ENCODE results near the gene MON2. TPM values are rescaled to one million over a fixed set of nuclear protein-coding genes. Genes with fewer than 3 reads are reported as not detected.

The MON2 gene
- total and polyA plus RNA-seq, 2 of the 8 experiments (the other 6 are each of a cell fraction or from before 2014, with no cell fraction given), result 3.8 to 21.8 TPM

GRCh38 chr12:62468935-62469334, 2.3 kb downstream of the MON2 start:
- no peak overlapping the region for H3K27ac ChIP-seq (ENCODE audit: low read depth, low read length)
- H3K14ac ChIP-seq (ENCODE audit: insufficient read length), result no peak overlapping the region
- H3K4me1 ChIP-seq (replicated peaks in 1 of 4; ENCODE audit: control insufficient read depth in 3 of 4, insufficient read depth in 4 of 4, low read length in 3 of 4), result no peaks in the 10 kb centered on the region; a peak in 1 of 7 replicates
- H3K23me2 ChIP-seq (ENCODE audit: low read depth, low read length), result peaks cover 7% of the 10 kb centered on the region; the same call in 1 of the 2 replicates
- no peak overlapping the region for H4K8ac ChIP-seq (ENCODE audit: extremely low read depth, insufficient read depth, low read length)
- 0 out of 4 replicates have a peak overlapping the region, but pooled peaks of 1 of the 2 experiments have one; percentile 10 for H3K4me2 ChIP-seq (ENCODE audit: insufficient read depth in 1 of 2, low read depth in 2 of 2, low read length in 2 of 2)
- no peak overlapping the region for H2BK20ac ChIP-seq (ENCODE audit: low read length)
- H4K5ac ChIP-seq (ENCODE audit: insufficient read length, low read depth, low read length), result no peak overlapping the region
- peaks cover 0 to 2% of the 10 kb centered on the region in 2 experiments for H4K20me1 ChIP-seq (replicated peaks in 1 of 2; ENCODE audit: control insufficient read depth in 1 of 2, insufficient read depth in 2 of 2, low read length in 2 of 2)
- ChIA-PET POLR2A (ENCODE audit: partially characterized antibody) (interaction anchor here (0.7 kb wide), 1 partner anchor 124 kb away, joined by 3 read pairs; no protein-coding TSS in a partner anchor), CTCF (ENCODE audit: partially characterized antibody) (interaction anchor here (0.6 to 1.6 kb wide), 2 partner anchors 73 to 331 kb away, joined by 3 to 7 read pairs; no protein-coding TSS in a partner anchor)
- peaks cover 4% of the 10 kb centered on the region; the same call in 1 of the 2 replicates for H3K79me1 ChIP-seq (ENCODE audit: low read depth, low read length)
- H2BK12ac ChIP-seq (ENCODE audit: low read depth, low read length), result no peak overlapping the region
- no peaks in the 10 kb centered on the region for H3K36me3 ChIP-seq (ENCODE audit: control insufficient read depth in 2 of 4, insufficient read depth in 4 of 4, low read length in 3 of 4)
- H2BK120ac ChIP-seq (replicated peaks; ENCODE audit: low read depth, low read length), result no peak overlapping the region
- no peak overlapping the region for H2BK15ac ChIP-seq (ENCODE audit: low read length)
- no peak overlapping the region for H2BK5ac ChIP-seq (ENCODE audit: low read depth, low read length)
- FAIRE-seq (no peak), DNase-seq (ENCODE audit: low read depth in 1 of 2, low spot score in 2 of 2) (no peak)
- TF ChIP-seq RFX5 (IDR thresholded peaks at IDR 0.05; ENCODE audit: borderline replicate concordance, low read depth, low read length) (no peak), TEAD4 (IDR thresholded peaks at IDR 0.05; ENCODE audit: low read depth, low read length) (no peak), EGR1 (IDR thresholded peaks at IDR 0.05; ENCODE audit: borderline replicate concordance, low read depth, low read length) (no peak), MAFK (IDR thresholded peaks at IDR 0.05; ENCODE audit: low read depth, low read length) (no peak), TAF1 (IDR thresholded peaks at IDR 0.05; ENCODE audit: low read depth, low read length) (no peak), RNF2 (IDR thresholded peaks at IDR 0.05; ENCODE audit: borderline replicate concordance, low read depth, low read length, missing control alignments, poor library complexity, severe bottlenecking) (no peak), FOSL1 (IDR thresholded peaks at IDR 0.05; ENCODE audit: insufficient read depth, low read depth, low read length) (no peak), BCL11A (IDR thresholded peaks at IDR 0.05; ENCODE audit: low read depth in 2 of 2, low read length in 2 of 2) (no peak), SP2 (IDR thresholded peaks at IDR 0.05; ENCODE audit: low read length) (no peak), TBP (IDR thresholded peaks at IDR 0.05; ENCODE audit: low read depth, low read length) (no peak), NANOG (IDR thresholded peaks at IDR 0.05; ENCODE audit: insufficient read depth, low read depth, low read length, poor library complexity, severe bottlenecking) (no peak)
- TF ChIP-seq, protein P1, sequence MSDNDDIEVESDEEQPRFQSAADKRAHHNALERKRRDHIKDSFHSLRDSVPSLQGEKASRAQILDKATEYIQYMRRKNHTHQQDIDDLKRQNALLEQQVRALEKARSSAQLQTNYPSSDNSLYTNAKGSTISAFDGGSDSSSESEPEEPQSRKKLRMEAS (IDR thresholded peaks at IDR 0.05), result no peak
- no peak overlapping the region for H3K23ac ChIP-seq (ENCODE audit: insufficient read length)
- no peaks in the 10 kb centered on the region; a peak in 1 of 7 replicates for H3K27me3 ChIP-seq (replicated peaks in 1 of 4; ENCODE audit: control insufficient read depth in 3 of 4, extremely low read depth in 1 of 4, insufficient read depth in 3 of 4, low read length in 3 of 4)
- H2AK5ac ChIP-seq (ENCODE audit: low read depth, low read length), result no peak overlapping the region
- no peak overlapping the region for H3K18ac ChIP-seq (ENCODE audit: extremely low read depth, low read length)
- no peak overlapping the region for H3K9ac ChIP-seq (replicated peaks in 1 of 4; ENCODE audit: extremely low read depth in 1 of 4, low read depth in 3 of 4, low read length in 3 of 4)
- 92% methylated on average over 8 of the region's 8 CpGs; no CpG with 5 or more reads in 1 of the 2 experiments for WGBS, 2 experiments (ENCODE audit: extremely low coverage in 1 of 2, insufficient coverage in 1 of 2, insufficient read length in 1 of 2, insufficient replicate concordance in 2 of 2, low coverage in 1 of 2, low lambda C conversion rate in 2 of 2, missing lambda C conversion rate in 1 of 2)
- H2AFZ ChIP-seq (ENCODE audit: low read length), result no peak overlapping the region
- H3K9me3 ChIP-seq (ENCODE audit: insufficient read depth in 2 of 2, low read depth in 1 of 2, low read length in 1 of 2), result no peaks in the 10 kb centered on the region; a peak in 1 of 4 replicates
- H3K79me2 ChIP-seq (ENCODE audit: control insufficient read depth in 1 of 2, insufficient read depth in 2 of 2, low read length in 2 of 2), result peaks cover 0 to 25% of the 10 kb centered on the region in 2 experiments; a peak in 2 of 4 replicates
- H3K56ac ChIP-seq (replicated peaks; ENCODE audit: insufficient read length, low read depth, low read length), result no peak overlapping the region
- H4K91ac ChIP-seq (replicated peaks; ENCODE audit: insufficient read length, low read length), result no peak overlapping the region
- H3K4me3 ChIP-seq (ENCODE audit: extremely low read depth in 1 of 4, insufficient read depth in 2 of 4, low read depth in 3 of 4, low read length in 4 of 4), result no peak overlapping the region
- H3K4ac ChIP-seq (replicated peaks; ENCODE audit: insufficient read length, low read depth, low read length), result no peak overlapping the region
